ENCODE data around the gene MYBBP1A.

Gene MYBBP1A

DNA sequence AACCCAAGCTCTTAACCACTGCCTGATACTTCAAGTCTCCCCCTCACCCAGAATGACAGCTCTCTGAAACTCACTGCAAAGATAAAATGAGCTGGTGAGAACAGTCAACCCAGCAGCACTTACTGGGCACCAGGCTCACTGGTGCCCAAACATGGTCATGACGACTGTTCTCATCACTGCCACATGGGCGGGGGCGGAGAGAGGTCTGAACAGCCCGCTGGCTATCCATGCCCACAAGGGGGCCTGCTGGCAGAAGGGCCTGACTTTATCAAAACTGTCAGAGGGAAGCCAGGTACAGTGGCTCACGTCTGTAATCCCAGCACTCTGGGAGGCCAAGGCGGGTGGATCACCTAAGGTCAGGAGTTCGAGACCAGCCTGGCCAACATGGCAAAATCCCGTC lies 4.0 kb downstream of the MYBBP1A start:
- no peak for DNase-seq (ENCODE audit: low read depth, low spot score)
- H3K27ac ChIP-seq, result no peak overlapping the region

DNA sequence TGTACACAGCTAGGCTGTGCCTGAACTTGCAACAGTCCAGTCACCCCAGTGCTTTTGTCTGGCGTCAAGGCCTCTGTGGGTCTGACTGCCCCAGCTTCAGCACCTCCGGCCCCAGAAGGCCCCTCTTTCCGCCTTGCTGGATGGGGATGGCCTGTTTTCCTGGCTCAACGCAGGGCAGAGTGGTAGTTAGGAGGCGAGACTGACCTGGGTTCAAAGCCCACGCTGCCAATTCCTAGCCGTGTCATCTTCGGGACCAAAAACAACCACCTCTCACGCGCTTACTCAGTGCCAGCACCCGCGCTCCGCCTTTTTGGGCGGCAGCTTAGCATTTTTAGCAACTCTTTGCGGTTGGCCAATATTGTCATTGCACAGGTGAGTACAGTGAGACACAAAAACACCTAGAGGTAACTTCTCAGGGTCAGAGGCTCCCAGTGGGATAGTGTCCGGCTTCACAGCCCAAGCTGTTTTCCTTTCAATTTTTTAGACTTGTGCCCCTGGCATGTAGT lies 4.6 kb downstream of the MYBBP1A start:
- DNase-seq (ENCODE audit: low read depth, low spot score), result no peak
- no peak overlapping the region for H3K27ac ChIP-seq

DNA sequence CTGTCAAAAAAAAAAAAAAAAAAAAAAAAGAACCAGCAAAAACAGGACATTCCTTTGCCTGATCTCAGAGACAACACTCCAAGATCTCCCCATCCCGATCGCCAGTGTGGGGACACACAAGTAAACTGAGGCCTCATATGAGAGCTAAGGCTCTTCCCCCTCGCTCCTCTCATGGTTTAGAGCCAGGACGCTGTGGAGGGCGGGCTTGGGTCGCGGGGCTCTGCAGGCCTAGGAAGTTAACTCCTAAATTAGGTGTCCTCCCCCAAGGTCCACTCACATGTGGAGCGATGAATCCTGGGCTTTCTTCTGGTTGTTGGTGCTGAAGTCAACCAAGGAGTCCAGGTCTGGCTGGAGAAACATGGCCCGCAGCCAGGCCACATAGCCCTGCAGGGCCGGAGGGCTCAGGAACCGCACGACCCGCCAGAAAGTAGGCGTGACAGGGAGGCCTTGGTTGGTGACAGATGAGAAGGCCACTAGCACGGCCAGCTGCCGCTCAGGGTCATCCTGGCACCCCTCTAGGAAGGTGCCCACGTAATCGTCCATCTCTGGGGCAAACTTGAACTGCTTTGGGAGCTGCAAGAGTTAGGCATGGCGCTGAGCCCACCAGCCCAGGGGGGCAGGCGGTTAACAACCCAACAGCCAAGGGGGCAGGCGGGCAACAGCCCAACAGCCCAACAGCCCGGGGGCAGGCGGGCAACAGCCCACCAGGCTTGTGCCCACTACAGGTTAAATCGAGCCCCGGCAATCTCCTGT lies 5.2 kb downstream of the MYBBP1A start:
- DNase-seq (ENCODE audit: low read depth, low spot score), result no peak
- H3K27ac ChIP-seq, result no peak overlapping the region

DNA sequence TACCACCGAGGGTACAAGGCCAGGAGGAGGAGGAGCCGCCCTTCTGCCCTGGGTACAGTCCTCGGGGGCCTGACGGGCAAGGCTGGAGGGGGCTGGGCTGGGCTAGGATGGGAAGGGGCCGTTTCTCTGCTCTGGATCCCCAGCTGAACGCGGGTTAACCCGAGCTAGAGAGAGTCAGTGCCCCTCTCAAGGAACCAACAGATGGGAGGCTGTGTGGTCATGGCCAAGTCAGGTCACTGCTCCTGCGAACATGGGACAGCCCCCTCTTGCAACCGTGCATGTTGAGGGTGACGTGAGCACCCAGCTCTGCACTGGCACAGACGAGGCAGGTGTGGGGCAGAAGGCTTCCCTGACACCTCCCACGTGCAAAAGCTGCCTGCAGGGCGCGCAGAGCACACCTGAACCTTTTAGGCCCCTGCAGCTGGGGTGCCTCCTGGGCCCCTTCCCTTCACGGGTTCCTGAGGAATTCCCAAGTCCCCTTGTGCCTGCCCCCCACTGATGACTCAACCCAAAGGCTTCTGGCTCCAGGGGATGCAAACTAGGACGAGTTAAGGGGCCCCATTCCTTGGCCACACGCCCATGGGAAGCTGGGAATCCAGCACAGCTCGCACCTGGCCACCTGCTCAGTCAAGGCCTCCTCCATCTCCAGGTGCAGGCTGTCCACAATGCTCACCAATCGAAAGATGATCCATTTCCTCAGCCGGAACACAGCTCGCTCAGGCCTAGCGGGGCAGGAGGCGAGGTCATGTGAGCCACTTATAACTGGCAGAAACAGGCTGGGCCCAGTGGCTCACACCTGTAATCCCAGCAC lies 6.3 kb downstream of the MYBBP1A start:
- H3K27ac ChIP-seq, result no peak overlapping the region
- DNase-seq (ENCODE audit: low read depth, low spot score), result no peak

DNA sequence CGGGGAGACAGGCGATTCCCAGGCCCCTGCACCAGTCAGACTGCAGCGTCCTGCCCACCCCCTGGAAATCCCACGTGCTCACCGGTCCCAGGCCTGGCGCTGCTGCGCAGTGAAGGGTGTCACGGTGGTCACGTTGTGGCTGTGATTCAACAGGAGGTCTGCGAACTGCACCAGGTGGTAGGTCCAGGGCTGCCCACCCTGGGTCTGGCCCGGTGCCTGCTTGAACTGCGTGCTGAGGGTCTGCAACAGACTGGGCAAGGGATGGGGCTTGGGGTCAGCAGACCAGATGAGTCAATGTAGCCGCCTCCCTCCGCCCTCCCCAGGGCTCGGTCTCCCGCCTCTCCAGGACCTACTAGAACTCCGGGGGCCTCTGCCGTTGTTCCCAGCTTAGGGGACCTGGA lies 7.1 kb downstream of the MYBBP1A start:
- DNase-seq (ENCODE audit: low read depth, low spot score), result no peak
- H3K27ac ChIP-seq, result no peak overlapping the region

DNA sequence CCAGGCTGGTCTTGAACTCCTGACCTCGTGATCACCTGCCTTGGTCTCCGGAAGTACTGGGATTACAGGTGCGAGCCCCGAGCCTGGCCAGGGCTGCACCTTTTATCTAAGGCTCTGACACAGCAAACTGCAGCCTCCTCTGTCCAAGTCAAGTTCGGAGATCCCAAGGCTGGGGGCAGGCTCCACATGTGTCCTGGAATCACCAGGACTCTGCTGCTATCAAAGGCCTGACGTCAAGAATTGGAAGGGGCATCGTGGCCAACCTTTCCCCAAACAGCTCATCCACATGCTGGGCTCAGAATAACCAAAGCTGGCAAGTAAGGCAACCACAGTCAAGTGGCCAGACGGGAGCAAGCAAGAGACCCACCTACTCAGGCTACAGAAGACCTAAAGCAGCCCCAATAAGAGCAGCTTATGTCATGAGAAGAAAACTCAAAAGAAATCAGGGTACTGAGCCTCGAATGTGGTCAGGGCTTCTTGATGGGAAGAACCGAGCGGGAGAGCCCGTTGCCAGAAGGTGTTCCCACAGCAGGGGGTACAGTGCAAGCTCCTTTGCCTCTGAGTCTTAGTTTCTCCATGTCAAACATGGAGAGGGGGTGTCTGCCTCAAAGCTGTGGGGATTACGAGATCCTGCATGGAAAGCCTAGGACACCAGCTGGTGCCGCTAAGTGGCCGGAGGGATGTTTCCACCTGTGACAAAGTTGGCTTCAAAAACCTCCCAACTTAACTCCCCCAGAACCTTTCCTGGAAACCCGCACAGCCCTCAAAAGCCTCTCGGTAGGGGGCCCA lies 7.9 kb downstream of the MYBBP1A start:
- no peak for DNase-seq (ENCODE audit: low read depth, low spot score)
- no peak overlapping the region for H3K27ac ChIP-seq

DNA sequence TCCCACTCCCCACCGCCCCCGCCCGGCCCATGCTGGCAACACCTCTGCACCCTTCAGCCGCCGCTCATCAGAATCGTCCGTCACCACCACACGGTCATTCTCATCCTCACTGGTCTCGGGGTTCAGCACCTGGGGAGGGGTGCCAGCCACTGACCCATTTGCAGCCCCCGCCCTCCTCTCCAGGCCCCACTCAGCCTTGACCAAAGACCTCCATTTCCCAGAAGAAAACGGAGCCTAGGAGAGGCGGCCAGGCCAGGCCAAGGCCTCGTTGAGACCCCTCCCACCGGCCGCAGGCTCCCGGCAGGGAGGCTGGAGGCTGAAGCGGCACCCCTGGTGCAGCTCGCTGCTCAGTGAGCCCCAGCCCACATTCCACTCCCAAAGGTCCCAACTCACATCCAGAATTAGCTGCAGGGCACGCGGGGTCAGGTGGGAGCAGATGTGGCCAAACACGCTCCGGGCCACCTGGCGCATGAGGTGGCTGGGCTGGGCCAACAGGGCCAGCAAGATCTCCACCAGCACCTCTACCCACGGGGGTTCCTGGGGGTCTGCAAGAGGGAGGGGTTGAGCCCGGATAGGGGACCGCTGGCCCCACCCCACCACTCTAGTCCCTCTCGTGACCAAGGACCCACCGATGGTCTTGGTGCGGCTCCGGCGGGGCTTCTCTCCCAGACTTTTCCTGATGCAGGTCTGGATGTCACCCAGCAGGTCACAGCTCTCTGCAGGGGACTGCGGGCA lies 9.8 kb downstream of the MYBBP1A start:
- H3K27ac ChIP-seq, result no peak overlapping the region
- DNase-seq (ENCODE audit: low read depth, low spot score), result no peak

DNA sequence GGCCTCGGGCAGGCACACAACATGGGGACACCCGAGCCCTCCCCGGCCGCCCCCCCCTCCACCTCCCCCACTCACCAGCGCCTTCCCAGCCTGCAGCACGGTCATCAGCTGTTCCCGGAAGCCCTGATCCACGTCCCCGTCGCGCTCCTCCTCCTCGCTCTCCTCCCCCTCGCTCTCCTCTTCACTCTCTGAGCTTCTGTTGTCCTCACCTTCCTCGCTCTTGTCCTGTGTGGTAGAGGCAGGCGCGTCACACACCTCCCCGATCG lies 10.3 kb downstream of the MYBBP1A start:
- no peak for DNase-seq (ENCODE audit: low read depth, low spot score)
- H3K27ac ChIP-seq, result no peak overlapping the region

DNA sequence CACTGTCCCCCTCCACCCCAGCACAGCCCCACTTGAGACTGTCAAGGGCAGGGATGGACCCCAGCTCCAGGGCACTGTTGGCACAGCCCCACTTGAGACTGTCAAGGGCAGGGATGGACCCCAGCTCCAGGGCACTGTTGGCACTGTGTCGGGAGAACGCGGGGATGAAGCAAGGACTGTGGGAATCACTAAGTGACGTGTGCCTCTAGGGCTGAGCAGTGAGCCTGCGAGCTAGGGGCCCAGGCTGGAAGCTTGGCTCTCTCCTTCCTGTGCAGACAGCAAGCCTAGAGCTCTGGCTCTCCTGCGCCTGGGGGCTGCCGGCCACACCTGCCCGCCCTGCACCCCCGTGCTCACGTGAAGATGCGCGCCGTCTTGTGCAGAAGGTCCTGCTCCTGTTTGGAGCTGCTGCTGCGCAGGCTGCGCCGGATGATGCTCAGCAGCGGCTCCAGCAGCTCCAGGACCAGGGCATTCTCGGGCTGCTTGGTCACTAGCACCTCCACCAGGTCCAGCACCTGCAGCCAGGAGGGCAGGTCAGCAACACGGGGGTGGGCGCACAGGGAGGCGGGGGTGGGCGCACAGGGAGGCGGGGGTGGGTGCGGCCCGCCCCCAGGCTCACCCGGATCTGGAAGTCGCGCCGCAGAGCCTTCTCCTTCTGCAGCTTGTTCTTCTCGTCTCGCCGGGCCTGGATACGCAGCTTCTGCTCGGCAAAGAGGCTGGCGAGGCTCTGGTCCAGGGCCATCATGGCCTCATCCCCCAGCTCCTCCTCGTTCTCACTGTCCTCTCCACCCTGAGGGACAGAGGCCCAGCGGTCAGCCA lies 10.8 kb downstream of the MYBBP1A start:
- no peak for DNase-seq (ENCODE audit: low read depth, low spot score)
- no peak overlapping the region for H3K27ac ChIP-seq

DNA sequence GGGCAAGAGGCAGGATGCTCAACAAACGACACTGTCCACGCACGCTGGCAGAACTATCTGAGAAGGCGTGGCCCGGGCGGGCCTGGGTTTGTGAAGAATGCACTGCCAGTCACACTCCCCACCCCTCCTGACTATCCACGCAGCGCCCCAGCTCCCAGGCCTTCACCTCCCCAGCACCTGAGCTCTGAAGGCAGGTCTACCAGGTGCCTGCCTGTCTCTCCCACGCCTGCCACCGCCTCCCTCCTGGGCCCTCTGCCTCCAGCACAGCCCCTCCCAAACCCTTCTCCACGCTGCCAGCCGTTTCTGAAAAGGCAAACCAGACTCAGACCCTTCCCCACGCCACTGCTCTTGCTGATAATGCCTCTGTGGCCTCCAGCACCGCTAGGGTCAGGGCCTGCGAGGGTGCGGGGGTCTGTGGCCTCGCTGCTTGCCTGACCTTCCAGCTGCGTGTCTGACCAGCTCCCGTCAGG lies 11.6 kb downstream of the MYBBP1A start:
- DNase-seq (ENCODE audit: low read depth, low spot score), result no peak
- H3K27ac ChIP-seq, result no peak overlapping the region

DNA sequence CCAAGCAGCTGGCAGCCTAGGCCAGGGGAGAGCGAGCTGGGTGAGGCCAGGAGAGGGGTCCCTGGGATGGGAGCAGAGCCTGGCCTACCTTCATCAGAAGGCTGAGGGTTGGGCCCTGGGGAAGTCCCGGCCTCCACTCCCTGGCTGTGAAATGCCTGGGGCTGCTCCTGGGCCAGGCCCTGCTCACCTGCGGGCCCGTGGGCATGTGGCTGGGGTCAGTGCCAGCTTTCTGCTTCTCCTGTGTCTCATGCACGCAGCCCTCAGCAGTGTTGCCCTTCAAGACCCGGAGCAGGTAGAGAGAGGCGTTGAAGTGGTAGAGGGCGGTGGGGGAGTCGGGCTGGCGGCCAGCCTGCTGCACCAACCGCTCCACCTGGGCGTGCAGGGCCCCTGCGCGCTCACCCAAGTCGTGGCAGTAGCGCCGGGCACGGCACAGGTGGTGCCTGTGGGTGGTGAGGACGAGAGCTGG lies 12.4 kb downstream of the MYBBP1A start:
- DNase-seq (ENCODE audit: low read depth, low spot score), result no peak
- H3K27ac ChIP-seq, result no peak overlapping the region

DNA sequence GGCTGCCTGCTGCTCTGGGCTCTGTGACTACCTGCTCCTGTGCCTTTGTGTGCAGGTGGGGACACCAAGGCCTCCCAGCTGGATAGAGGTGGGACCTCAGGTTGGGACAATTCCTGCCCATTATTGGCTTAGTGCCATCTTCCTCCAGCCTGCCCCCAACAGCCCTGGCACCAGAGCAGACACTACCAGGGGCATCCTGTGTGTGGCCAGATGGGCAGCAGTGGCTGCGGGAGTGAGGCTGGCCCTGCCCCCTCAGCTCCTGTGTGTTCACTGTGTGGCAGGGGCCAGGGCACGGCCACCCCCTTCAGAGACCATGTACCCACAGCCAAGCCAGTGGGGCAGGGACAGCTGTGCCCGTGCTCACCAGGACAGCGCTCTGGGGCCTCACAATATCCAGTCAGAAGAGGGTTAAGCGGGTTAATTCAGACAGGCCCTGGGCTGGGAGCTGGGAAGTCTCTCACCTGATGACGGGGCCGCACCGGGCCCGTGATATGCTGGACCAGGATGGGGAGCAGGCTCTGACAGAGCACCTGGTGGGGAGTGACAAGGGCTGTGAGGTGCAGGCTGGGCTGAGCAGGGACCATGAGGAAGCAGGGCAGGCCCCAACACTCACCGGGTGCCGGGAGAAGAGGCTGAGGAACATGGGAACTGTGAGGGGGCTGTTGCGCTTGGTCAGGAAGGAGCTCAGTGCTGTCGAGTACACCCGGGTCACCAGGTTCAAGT lies 13.0 kb downstream of the MYBBP1A start:
- H3K27ac ChIP-seq, result no peak overlapping the region
- no peak for DNase-seq (ENCODE audit: low read depth, low spot score)

DNA sequence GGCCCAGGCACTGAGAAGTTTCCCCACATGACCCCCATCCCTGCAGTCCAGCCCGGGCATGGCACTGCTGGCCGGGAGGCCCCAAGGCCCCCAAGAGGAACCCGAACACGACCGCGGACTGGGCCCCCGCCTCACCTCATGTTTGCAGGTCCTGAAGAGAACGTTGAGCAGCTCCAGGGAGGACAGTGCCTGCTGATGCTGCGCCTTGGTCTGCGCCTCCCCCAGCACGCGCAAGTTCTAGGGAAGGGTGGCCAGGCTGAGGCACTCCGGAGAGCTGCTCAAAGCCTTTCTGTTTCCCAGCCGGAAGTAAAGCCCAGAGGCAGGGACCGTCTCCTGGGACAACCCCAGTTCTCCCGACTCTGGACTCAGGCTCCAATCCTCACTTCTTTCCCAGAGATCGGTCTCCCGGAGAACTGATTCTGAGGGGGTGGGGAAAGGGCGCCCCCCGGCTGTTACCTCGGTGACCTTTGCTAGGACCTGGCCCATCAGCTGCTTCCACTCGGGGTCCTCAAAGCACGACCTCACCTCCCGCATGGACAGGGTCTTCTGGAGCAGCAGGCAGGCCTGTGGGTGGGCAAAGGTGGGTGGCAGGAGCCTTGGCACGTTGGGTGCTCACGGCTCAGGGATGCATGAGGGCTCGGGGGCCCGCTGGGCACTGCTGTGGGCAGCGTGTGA lies 13.7 kb downstream of the MYBBP1A start:
- DNase-seq (ENCODE audit: low read depth, low spot score), result no peak
- no peak overlapping the region for H3K27ac ChIP-seq

DNA sequence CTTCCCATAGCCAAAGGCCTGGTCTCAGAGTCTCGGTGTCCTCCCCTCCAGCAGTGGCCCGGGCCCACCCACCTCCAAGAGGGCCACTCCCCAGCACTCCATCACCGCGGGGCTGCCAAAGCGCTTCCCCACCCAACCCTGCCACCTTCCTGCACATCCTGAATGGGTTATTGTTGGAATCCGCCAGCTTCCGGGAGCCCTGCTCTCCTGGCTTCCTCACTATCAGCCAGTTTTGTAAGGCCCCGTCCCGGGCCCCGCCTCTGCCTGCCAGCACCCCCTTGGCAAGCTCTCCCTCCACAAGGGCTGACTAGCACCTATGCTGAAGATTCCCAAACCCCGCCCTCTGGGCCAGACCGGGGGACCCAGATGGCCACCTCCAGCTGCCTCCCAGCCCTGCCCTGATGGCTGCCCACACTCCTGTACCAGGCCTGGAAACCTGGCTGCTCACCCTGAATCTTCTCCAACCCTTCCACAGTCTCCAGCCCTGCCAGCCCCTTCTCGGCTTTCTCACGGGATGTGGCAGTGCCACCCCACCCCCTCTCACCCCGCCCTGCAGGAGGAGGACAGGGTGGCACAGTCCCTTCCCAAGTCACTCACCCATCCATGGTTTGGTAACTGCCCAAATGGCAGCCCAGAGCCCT lies 14.4 kb downstream of the MYBBP1A start:
- no peak for DNase-seq (ENCODE audit: low read depth, low spot score)
- no peak overlapping the region for H3K27ac ChIP-seq

DNA sequence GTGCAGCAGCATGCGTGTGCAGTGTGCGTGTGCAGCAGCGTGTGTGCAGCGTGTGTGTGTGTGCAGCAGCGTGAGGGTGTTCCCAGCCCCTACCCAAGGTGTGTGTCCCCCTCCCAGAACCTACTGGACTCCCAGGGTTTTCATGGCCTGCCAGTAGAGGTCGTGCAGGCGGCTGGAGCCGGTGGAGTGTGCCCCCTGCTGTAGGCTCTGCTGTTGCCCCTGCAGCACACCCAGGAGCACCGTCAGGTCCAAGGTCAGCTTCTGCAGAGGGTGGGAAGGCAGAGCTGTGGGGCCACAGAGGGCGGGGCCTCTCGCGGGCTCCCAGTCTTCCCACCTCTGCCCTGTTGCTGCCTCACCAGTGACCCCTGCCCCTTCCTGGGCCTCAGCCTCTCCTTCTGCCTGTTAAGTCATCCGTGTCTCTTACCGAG lies 14.9 kb downstream of the MYBBP1A start:
- DNase-seq (ENCODE audit: low read depth, low spot score), result no peak
- H3K27ac ChIP-seq, result no peak overlapping the region

DNA sequence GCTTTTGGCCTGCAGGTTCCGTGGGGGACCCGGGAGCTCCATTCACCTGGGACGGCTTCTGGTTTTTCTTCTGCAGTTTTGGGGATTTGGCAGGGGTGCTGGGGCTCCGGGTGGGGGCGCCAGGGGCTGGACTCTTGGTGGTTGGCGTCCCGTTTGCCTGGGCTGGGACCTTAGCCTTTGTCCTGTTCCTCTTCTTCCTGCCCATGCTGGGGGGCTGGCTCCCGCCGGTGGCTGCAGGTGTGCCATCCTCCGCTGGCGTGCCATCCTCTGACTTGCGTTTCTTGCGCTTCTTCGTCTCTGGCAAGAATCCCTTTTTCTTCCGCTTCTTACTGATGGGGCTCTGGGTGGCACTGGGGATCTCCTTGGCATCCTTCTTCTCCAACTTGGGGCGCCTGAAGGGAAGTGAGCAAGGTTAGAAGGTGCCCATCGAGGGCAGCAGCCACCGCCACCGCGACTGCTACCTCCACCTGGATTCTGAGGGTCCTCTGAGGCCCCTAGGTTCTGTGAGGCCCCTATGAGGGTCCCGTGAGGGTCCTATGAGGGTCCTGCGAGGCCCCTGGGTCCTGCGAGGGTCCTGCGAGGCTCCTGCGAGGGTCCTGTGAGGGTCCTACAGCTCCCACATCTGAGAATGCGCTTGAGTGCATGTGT lies 15.5 kb downstream of the MYBBP1A start:
- no peak overlapping the region for H3K27ac ChIP-seq
- no peak for DNase-seq (ENCODE audit: low read depth, low spot score)

DNA sequence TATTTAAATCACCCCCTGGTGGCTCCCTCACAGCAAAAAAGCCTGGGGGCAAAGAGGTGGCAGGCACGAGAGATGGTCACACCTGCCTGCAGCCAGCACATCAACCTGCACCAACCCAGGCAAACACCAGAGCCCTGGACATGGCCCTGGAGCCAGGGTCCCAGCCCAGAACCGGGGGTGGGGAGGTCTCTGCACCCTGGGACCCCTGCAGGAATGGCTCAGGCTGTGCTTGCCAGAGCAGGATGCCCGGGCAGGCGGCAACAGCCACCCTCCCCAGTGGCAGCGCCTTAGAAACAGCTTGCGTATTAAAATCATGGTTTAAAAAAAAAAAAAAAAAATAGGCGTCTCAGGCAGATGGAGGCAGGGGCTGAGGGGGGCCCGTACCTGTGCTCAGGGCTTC lies 16.2 kb downstream of the MYBBP1A start:
- no peak overlapping the region for H3K27ac ChIP-seq
- no peak for DNase-seq (ENCODE audit: low read depth, low spot score)

All from epithelial cell of prostate (primary cell).